ENCODE results near the gene FRMPD4.

Gene FRMPD4

GRCh38 chrX:12315526-12315925, 177.3 kb downstream of the FRMPD4 start:
- no peak overlapping the region for H2AFZ ChIP-seq (ENCODE audit: low read length)
- H3K4me1 ChIP-seq (ENCODE audit: insufficient read depth, low read length, poor library complexity, severe bottlenecking) = no peaks in the 10 kb centered on the region
- H3K4me3 ChIP-seq (ENCODE audit: low read length, poor library complexity, severe bottlenecking) = no peak overlapping the region
- no peak overlapping the region for H3K9ac ChIP-seq (ENCODE audit: low read depth, low read length, poor library complexity, severe bottlenecking)
- H3K9me3 ChIP-seq (ENCODE audit: insufficient read depth, low read depth, low read length) = no peaks in the 10 kb centered on the region
- TF ChIP-seq EZH2phosphoT487 (IDR thresholded peaks at IDR 0.05; ENCODE audit: borderline replicate concordance) (no peak), CTCF (conservative IDR thresholded peaks at IDR 0.05; ENCODE audit: low read length) (no peak)
- H4K20me1 ChIP-seq (ENCODE audit: insufficient read depth, low read length, poor library complexity, severe bottlenecking) = no peaks in the 10 kb centered on the region
- no peaks in the 10 kb centered on the region for H3K27me3 ChIP-seq (ENCODE audit: insufficient read depth, low read length, poor library complexity, severe bottlenecking)
- no peak overlapping the region for H3K4me2 ChIP-seq (ENCODE audit: low read depth, low read length, poor library complexity, severe bottlenecking)
- no peaks in the 10 kb centered on the region for H3F3A ChIP-seq (ENCODE audit: low read depth)
- H3K79me2 ChIP-seq (ENCODE audit: insufficient read depth, low read length) = no peaks in the 10 kb centered on the region
- H3K36me3 ChIP-seq (ENCODE audit: insufficient read depth, low read length) = no peaks in the 10 kb centered on the region
- no peaks in the 10 kb centered on the region for H3K9me2 ChIP-seq (replicated peaks; ENCODE audit: low read depth, low read length)

GRCh38 chrX:12319003-12319519, 180.8 kb downstream of the FRMPD4 start:
- Histone ChIP-seq H4K20me1 (ENCODE audit: insufficient read depth, low read length, poor library complexity, severe bottlenecking) (no peaks in the 10 kb centered on the region), H3K9me2 (replicated peaks; ENCODE audit: low read depth, low read length) (no peaks in the 10 kb centered on the region), H3F3A (ENCODE audit: low read depth) (no peaks in the 10 kb centered on the region), H3K4me2 (ENCODE audit: low read depth, low read length, poor library complexity, severe bottlenecking) (no peak overlapping the region), H2AFZ (ENCODE audit: low read length) (no peak overlapping the region), H3K9ac (ENCODE audit: low read depth, low read length, poor library complexity, severe bottlenecking) (no peak overlapping the region), H3K36me3 (ENCODE audit: insufficient read depth, low read length) (no peaks in the 10 kb centered on the region), H3K79me2 (ENCODE audit: insufficient read depth, low read length) (no peaks in the 10 kb centered on the region), H3K27me3 (ENCODE audit: insufficient read depth, low read length, poor library complexity, severe bottlenecking) (no peaks in the 10 kb centered on the region), H3K9me3 (ENCODE audit: insufficient read depth, low read depth, low read length) (no peaks in the 10 kb centered on the region), H3K4me3 (ENCODE audit: low read length, poor library complexity, severe bottlenecking) (no peak overlapping the region), H3K4me1 (ENCODE audit: insufficient read depth, low read length, poor library complexity, severe bottlenecking) (no peaks in the 10 kb centered on the region)
- no peak for TF ChIP-seq EZH2phosphoT487 (IDR thresholded peaks at IDR 0.05; ENCODE audit: borderline replicate concordance)
- no peak for TF ChIP-seq CTCF (conservative IDR thresholded peaks at IDR 0.05; ENCODE audit: low read length)

GRCh38 chrX:12319992-12320391, 181.7 kb downstream of the FRMPD4 start:
- Histone ChIP-seq H3K9me2 (replicated peaks; ENCODE audit: low read depth, low read length) (no peaks in the 10 kb centered on the region), H3K4me3 (ENCODE audit: low read length, poor library complexity, severe bottlenecking) (no peak overlapping the region), H3K4me2 (ENCODE audit: low read depth, low read length, poor library complexity, severe bottlenecking) (no peak overlapping the region), H3K27me3 (ENCODE audit: insufficient read depth, low read length, poor library complexity, severe bottlenecking) (no peaks in the 10 kb centered on the region), H2AFZ (ENCODE audit: low read length) (no peak overlapping the region), H4K20me1 (ENCODE audit: insufficient read depth, low read length, poor library complexity, severe bottlenecking) (no peaks in the 10 kb centered on the region), H3K79me2 (ENCODE audit: insufficient read depth, low read length) (no peaks in the 10 kb centered on the region), H3K36me3 (ENCODE audit: insufficient read depth, low read length) (no peaks in the 10 kb centered on the region), H3K9me3 (ENCODE audit: insufficient read depth, low read depth, low read length) (no peaks in the 10 kb centered on the region), H3K4me1 (ENCODE audit: insufficient read depth, low read length, poor library complexity, severe bottlenecking) (no peaks in the 10 kb centered on the region), H3K9ac (ENCODE audit: low read depth, low read length, poor library complexity, severe bottlenecking) (no peak overlapping the region), H3F3A (ENCODE audit: low read depth) (no peaks in the 10 kb centered on the region)
- TF ChIP-seq CTCF (conservative IDR thresholded peaks at IDR 0.05; ENCODE audit: low read length) = no peak
